ENCODE measurements around the gene CABP4. TPM values are rescaled to one million over a fixed set of nuclear protein-coding genes. Genes with fewer than 3 reads are reported as not detected.

The CABP4 gene
- total and polyA plus RNA-seq, 2 donors (not counting 3 experiments of a cell fraction or from before 2014, with no cell fraction given): 2.4 to 5.0 TPM

DNA sequence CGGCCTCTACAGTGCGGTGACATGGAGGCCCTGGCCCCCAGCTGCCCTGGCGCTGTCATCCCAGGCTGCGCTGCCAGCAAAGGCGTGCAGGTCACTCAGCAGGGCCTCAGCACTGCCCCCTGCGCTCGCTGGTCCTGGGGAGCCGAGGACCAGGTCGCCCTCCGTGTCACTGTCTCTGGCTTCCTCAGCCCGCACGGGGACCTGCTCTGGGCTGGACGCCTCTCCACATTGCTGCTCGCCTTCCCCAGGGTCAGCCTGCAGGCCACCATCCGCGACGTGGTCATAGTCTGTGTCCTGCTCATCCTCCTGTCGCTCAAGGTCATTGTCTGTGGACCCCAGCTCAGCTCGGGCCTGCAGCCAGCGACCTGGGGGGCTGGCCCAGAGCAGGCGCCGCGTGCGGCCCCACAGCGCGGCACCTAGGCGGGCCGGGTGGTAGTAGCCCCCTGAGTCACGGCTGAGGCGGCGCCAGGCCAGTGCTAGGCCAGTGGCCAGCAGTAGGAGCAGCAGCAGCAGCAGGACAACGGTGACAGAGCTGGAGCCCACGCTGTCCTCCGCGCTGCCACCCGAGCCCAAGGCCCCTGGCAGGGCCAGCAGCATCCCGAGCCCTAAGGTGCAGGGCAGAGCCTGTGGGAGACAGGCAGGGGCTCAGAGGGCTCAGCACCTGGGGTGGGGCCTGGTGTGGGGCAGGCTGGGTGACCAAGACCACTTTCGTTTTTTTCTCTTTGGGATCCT lies 19.3 kb upstream of the CABP4 start:
- Histone ChIP-seq H3K4me3 (replicated peaks in 1 of 3; ENCODE audit: insufficient read depth in 1 of 3, low read depth in 1 of 3, low read length in 3 of 3) (no peak overlapping the region), H3K27ac (ENCODE audit: insufficient read depth, low read depth, low read length) (no peak overlapping the region), H3K36me3 (ENCODE audit: control insufficient read depth in 2 of 2, extremely low read depth in 1 of 2, insufficient read depth in 2 of 2, low read length in 2 of 2) (peaks cover 0 to 43% of the 10 kb centered on the region in 2 experiments), H4K20me1 (replicated peaks; ENCODE audit: control insufficient read depth, extremely low read depth, insufficient read depth, low read length) (no peaks in the 10 kb centered on the region), H3K9me1 (replicated peaks; ENCODE audit: control insufficient read depth, extremely low read depth, insufficient read depth, low read length) (no peaks in the 10 kb centered on the region), H3K4me1 (ENCODE audit: control insufficient read depth, extremely low read depth, insufficient read depth, low read length) (no peaks in the 10 kb centered on the region), H3K27me3 (ENCODE audit: control insufficient read depth in 2 of 2, insufficient read depth in 2 of 2, low read length in 2 of 2) (no peaks in the 10 kb centered on the region), H3K9me3 (replicated peaks; ENCODE audit: control insufficient read depth, insufficient read depth, low read length) (no peaks in the 10 kb centered on the region), H2AFZ (ENCODE audit: low read depth, low read length) (no peak overlapping the region), H3K9ac (replicated peaks; ENCODE audit: extremely low read depth, insufficient read depth, low read length) (no peak overlapping the region), H3K79me2 (ENCODE audit: control insufficient read depth, insufficient read depth, low read length) (no peaks in the 10 kb centered on the region), H3K4me2 (ENCODE audit: insufficient read depth, low read length) (no peak overlapping the region)
- DNase-seq (ENCODE audit: low read depth, low spot score) (no peak), FAIRE-seq (no peak)
- BruUV-seq (replicated peaks): no TSS peak
- TF ChIP-seq EZH2 (IDR thresholded peaks at IDR 0.05; ENCODE audit: borderline replicate concordance, low read depth, low read length, severe bottlenecking) (no peak), GATA2 (IDR thresholded peaks at IDR 0.05; ENCODE audit: insufficient read depth, insufficient read length, low read depth, low read length) (no peak), POLR2AphosphoS5 (IDR thresholded peaks at IDR 0.05; ENCODE audit: insufficient read depth, low read depth, low read length) (no peak), FOS (IDR thresholded peaks at IDR 0.05; ENCODE audit: borderline replicate concordance, insufficient read depth, low read length) (no peak), POLR2A (IDR thresholded peaks at IDR 0.05; ENCODE audit: low read depth, low read length) (no peak), MYC (IDR thresholded peaks at IDR 0.05; ENCODE audit: low read depth, low read length) (no peak), JUN (IDR thresholded peaks at IDR 0.05; ENCODE audit: borderline replicate concordance, insufficient read depth, insufficient read length, low read depth) (no peak)
- TF ChIP-seq, protein P1, sequence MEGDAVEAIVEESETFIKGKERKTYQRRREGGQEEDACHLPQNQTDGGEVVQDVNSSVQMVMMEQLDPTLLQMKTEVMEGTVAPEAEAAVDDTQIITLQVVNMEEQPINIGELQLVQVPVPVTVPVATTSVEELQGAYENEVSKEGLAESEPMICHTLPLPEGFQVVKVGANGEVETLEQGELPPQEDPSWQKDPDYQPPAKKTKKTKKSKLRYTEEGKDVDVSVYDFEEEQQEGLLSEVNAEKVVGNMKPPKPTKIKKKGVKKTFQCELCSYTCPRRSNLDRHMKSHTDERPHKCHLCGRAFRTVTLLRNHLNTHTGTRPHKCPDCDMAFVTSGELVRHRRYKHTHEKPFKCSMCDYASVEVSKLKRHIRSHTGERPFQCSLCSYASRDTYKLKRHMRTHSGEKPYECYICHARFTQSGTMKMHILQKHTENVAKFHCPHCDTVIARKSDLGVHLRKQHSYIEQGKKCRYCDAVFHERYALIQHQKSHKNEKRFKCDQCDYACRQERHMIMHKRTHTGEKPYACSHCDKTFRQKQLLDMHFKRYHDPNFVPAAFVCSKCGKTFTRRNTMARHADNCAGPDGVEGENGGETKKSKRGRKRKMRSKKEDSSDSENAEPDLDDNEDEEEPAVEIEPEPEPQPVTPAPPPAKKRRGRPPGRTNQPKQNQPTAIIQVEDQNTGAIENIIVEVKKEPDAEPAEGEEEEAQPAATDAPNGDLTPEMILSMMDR (IDR thresholded peaks at IDR 0.05; ENCODE audit: extremely low read depth in 1 of 2, insufficient read depth in 1 of 2, low read depth in 1 of 2, low read length in 2 of 2): no peak
- TF ChIP-seq, protein P2, sequence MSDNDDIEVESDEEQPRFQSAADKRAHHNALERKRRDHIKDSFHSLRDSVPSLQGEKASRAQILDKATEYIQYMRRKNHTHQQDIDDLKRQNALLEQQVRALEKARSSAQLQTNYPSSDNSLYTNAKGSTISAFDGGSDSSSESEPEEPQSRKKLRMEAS (IDR thresholded peaks at IDR 0.05; ENCODE audit: insufficient read depth, insufficient read length): no peak
- intact Hi-C loops (cut with micrococcal nuclease) (loop anchor here (1.0 kb wide), 1 partner anchor 34 kb away; no protein-coding TSS in a partner anchor), dilution Hi-C loops (cut with MboI; ENCODE audit: extremely low pct_ligation_motif_present, low sequenced_read_pairs) (no loop called here)
- POLR2A ChIA-PET: interaction anchor here (0.6 kb wide), 1 partner anchor 25 kb away, joined by 6 read pairs; no protein-coding TSS in a partner anchor
- CTCF ChIA-PET: no interaction called here
